ENCODE data around the gene ATG4C.
A peak's percentile ranks its signal among the peaks of the same experiment; 100 is the strongest.

Gene ATG4C

DNA sequence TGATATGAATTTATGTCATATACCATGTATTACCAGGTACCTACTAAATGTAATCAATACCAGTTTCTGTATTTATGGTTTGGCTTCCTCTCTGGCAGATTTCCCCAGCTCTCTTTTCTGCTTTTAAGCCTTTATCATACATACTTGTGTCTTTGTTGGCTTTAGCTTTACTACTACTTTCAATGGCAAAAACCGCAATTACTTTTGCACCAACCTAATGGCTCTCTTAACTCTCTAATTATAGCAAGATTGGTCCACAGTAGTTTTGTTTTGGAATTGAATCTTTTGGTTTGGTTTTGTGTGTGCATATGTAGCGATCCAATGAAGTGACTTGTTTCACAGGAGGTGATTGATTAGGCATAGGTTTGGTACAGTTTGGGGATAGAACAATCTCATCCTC, 93.6 kb downstream of the ATG4C start:
- DNase-seq (ENCODE audit: low read depth), result no peak
- TF ChIP-seq CTCF (conservative IDR thresholded peaks at IDR 0.05; ENCODE audit: control insufficient read depth, insufficient read depth, low read depth, low read length), result no peak
- no peak overlapping the region for H3K4me3 ChIP-seq (ENCODE audit: control insufficient read depth, low read depth, low read length)

DNA sequence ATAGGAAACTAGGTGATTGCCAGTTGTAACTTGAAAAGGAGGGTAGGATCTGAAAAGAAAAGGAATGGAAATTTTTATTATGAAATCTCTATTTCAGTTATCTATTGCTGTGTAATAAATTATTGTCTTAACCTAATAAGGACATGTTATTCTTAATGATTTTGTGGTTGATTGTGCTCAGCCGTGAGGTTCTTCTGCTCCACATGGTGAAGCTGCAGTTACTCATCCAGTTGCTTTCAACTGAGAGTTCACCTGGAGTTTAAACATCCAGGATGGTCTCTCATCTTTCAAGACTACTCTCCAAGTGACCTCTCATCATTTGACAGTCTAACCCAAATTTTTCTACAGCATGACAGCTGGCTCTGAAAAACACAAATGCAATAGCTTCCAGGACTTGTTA, 96.0 kb downstream of the ATG4C start:
- DNase-seq (ENCODE audit: low read depth), result no peak
- TF ChIP-seq CTCF (conservative IDR thresholded peaks at IDR 0.05; ENCODE audit: control insufficient read depth, insufficient read depth, low read depth, low read length), result no peak
- H3K4me3 ChIP-seq (ENCODE audit: control insufficient read depth, low read depth, low read length), result no peak overlapping the region

DNA sequence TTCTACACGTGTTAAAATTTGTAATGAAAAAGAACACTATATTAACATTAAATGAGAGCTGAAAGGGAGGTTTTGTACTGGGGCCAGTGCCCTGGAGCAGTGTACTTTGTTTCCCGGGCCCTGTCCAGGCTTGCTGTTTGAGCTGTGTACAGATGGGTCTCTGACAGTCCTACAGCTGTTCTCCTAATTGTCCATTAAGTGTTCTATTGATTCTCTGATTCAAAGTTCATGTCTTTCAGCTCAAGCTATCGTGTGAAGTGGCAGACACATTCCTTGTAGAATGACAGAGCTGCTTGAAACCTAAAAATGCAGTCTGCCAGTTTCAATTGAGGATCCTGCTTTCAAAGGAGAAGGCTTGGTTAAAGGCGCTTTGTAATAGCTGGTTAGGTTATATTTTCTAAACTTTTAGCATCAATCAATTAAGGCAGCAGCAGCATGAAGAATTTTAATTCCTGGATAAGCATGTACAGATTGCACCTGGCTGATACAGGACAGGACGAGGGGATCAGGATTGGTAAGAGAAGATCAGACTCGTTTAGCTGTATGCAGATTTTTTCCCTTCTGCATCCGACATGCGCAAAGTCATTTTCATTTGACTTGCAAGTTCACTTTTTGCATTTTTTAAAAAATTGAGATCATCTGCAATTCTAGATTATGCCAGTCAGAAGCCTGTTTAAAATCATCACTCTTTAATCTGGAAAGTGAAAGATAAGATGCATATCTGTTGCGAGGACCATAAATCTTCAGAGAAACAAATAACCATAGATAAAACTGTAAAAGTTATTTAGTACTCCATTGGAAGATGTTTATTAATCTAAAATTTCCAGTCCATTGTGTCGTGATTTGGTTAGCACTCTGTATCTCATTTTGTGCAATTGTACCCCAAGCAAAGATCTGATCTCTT, 98.5 kb downstream of the ATG4C start:
- H3K4me3 ChIP-seq (ENCODE audit: control insufficient read depth, low read depth, low read length), result no peak overlapping the region
- TF ChIP-seq CTCF (conservative IDR thresholded peaks at IDR 0.05; ENCODE audit: control insufficient read depth, insufficient read depth, low read depth, low read length), result no peak
- no peak for DNase-seq (ENCODE audit: low read depth)

DNA sequence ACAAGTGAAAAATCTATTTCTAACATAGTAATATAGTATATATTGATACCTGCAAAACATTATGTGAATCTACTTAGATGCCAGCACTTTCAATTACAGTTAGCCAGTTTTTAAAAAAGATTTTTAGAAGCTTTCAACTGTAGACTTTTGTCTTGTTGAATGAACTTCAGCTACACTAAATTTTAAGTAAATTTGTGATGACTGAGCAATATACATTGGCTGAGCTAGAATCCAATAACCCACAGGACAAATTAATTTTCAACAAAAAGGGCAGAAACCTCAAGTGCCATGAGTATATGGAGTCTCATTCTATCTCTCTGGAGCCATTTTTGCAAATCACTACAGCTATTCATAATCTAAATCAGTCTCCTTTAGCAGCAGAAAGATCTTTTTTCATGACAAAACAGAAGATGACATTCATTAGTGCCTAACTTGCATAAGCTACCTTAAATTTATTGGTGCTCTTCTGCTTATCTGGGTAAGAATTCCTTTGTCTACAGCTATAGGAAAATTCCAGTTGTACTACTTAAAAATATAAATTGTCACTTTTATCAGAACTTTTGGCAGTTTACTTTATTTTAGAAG, 100.3 kb downstream of the ATG4C start:
- no peak for TF ChIP-seq CTCF (conservative IDR thresholded peaks at IDR 0.05; ENCODE audit: control insufficient read depth, insufficient read depth, low read depth, low read length)
- H3K4me3 ChIP-seq (ENCODE audit: control insufficient read depth, low read depth, low read length), result no peak overlapping the region
- no peak for DNase-seq (ENCODE audit: low read depth)

- no peak for DNase-seq (ENCODE audit: low read depth)
- TF ChIP-seq CTCF (conservative IDR thresholded peaks at IDR 0.05; ENCODE audit: control insufficient read depth, insufficient read depth, low read depth, low read length), result no peak
- no peak overlapping the region for H3K4me3 ChIP-seq (ENCODE audit: control insufficient read depth, low read depth, low read length)
These were observed 104.0 kb downstream of the ATG4C start for GRCh38 chr1:62887799-62888507.

DNA sequence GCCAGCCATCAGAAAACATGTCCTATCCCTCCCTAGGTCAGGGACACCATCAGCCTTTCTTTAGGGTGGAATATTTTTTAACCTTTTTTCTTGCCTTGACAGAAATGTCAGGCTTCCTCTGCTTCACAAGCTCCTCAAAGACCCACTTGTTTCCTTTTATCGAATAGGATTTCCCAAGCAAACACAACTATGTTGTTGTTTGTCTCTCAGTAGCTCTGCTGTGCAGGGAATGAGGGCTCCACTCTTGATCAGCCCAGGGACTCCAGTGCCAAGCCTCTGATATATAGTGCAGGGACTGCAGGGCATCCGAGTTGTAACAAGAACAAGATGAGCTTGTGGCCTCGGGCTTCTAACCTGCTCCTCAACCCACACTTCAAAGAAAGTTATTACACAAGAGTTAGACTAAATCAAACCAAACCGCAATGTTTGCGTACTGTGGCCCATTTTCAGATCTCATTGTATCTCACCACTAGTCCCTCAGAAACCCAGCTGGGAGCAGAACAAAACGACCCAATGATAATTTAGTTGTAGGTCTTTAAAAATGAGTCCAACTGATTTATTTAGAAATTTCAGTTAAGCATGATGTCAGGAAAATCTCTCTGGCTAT, 108.1 kb downstream of the ATG4C start:
- TF ChIP-seq CTCF (conservative IDR thresholded peaks at IDR 0.05; ENCODE audit: control insufficient read depth, insufficient read depth, low read depth, low read length), result no peak
- no peak overlapping the region for H3K4me3 ChIP-seq (ENCODE audit: control insufficient read depth, low read depth, low read length)
- DNase-seq (ENCODE audit: low read depth), result peak; percentile 2

Data from fibroblast of mammary gland (primary cell).